ENCODE results near the gene TLE1. TPM values are rescaled to one million over a fixed set of nuclear protein-coding genes. Genes with fewer than 3 reads are reported as not detected.

TLE1 gene
- total and polyA plus RNA-seq, 9 donors, result 25.8 to 58.1 (median 41.1) TPM

GRCh38 chr9:81601639-81602623, 87.4 kb downstream of the TLE1 start:
- no peaks in the 10 kb centered on the region for H3K9me3 ChIP-seq
- intact Hi-C loops (cut with DNase I), result no loop called here
- no peaks in the 10 kb centered on the region for H3K36me3 ChIP-seq
- no peak overlapping the region for H3K4me3 ChIP-seq
- TF ChIP-seq, protein P1, sequence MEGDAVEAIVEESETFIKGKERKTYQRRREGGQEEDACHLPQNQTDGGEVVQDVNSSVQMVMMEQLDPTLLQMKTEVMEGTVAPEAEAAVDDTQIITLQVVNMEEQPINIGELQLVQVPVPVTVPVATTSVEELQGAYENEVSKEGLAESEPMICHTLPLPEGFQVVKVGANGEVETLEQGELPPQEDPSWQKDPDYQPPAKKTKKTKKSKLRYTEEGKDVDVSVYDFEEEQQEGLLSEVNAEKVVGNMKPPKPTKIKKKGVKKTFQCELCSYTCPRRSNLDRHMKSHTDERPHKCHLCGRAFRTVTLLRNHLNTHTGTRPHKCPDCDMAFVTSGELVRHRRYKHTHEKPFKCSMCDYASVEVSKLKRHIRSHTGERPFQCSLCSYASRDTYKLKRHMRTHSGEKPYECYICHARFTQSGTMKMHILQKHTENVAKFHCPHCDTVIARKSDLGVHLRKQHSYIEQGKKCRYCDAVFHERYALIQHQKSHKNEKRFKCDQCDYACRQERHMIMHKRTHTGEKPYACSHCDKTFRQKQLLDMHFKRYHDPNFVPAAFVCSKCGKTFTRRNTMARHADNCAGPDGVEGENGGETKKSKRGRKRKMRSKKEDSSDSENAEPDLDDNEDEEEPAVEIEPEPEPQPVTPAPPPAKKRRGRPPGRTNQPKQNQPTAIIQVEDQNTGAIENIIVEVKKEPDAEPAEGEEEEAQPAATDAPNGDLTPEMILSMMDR (IDR thresholded peaks at IDR 0.05), result no peak
- TF ChIP-seq EP300 (IDR thresholded peaks at IDR 0.05) (no peak), POLR2A (IDR thresholded peaks at IDR 0.05) (no peak)
- DNase-seq, result no peak
- H3K27me3 ChIP-seq, result no peaks in the 10 kb centered on the region
- H3K4me1 ChIP-seq (ENCODE audit: insufficient read depth), result peaks cover 1% of the 10 kb centered on the region
- WGBS, 3 donors, result 74 to 86% (median 83%) methylated on average over 15 of the region's 15 CpGs
- H3K27ac ChIP-seq, result no peak overlapping the region

DNA sequence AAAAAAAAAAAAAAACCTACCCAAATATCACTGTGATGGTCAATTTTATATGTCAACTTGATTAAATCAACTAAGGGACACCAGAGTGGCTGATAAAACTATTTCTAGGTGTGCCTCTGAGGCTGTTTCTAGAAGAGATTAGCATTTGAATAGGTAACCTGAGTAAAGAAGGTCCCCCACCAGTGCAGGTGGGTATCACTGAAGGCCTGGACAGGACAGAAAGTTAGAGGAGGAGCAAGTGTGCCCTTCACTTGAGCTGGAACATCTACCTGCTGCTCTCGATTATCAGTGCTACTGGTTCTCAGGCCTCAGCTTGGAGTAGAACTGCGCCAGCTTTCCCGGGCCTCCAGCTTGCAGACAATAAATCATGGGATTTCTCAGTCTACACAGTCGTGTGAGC, 88.7 kb downstream of the TLE1 start:
- Histone ChIP-seq H3K27ac (no peak overlapping the region), H3K36me3 (no peaks in the 10 kb centered on the region), H3K4me1 (ENCODE audit: insufficient read depth) (peaks cover 1% of the 10 kb centered on the region), H3K9me3 (no peaks in the 10 kb centered on the region), H3K4me3 (no peak overlapping the region), H3K27me3 (no peaks in the 10 kb centered on the region)
- intact Hi-C loops (cut with DNase I), result no loop called here
- TF ChIP-seq POLR2A (IDR thresholded peaks at IDR 0.05), result no peak
- TF ChIP-seq, protein P1 (IDR thresholded peaks at IDR 0.05), result no peak
- no peak for TF ChIP-seq EP300 (IDR thresholded peaks at IDR 0.05)
- DNase-seq, result no peak
- 77 to 84% (median 81%) methylated on average over 4 of the region's 4 CpGs for WGBS, 3 donors

DNA sequence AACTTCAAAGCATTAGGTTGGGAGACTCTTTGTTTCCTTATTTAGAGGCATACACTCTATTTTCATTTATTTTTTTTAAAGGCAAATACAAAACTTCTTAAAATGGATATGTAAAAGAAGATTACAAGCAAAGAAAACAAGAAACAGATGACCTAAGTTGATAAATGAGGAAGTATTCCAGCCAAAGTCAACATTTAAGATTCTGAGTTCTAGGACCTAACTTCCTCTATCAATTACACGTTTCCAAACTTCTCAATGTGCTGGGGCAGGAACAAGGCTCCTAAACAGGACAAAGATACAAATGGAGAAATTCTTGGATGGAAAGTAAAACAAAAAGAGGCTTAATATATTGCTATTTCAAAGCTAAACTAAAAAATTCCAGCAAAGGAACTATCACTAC, 89.5 kb downstream of the TLE1 start:
- intact Hi-C loops (cut with DNase I), result no loop called here
- no peak for DNase-seq
- Histone ChIP-seq H3K36me3 (no peaks in the 10 kb centered on the region), H3K4me1 (ENCODE audit: insufficient read depth) (peaks cover 1% of the 10 kb centered on the region), H3K9me3 (no peaks in the 10 kb centered on the region), H3K27me3 (no peaks in the 10 kb centered on the region), H3K27ac (no peak overlapping the region), H3K4me3 (no peak overlapping the region)
- no peak for TF ChIP-seq POLR2A (IDR thresholded peaks at IDR 0.05)
- TF ChIP-seq, protein P1 (IDR thresholded peaks at IDR 0.05), result no peak
- no peak for TF ChIP-seq EP300 (IDR thresholded peaks at IDR 0.05)
- WGBS, 3 donors, result 63 to 72% (median 67%) methylated on average over 1 of the region's 1 CpG

- H3K4me1 ChIP-seq (ENCODE audit: insufficient read depth), result peaks cover 1% of the 10 kb centered on the region
- H3K27me3 ChIP-seq, result no peaks in the 10 kb centered on the region
- H3K9me3 ChIP-seq, result no peaks in the 10 kb centered on the region
- H3K36me3 ChIP-seq, result no peaks in the 10 kb centered on the region
- DNase-seq, result no peak
- TF ChIP-seq POLR2A (IDR thresholded peaks at IDR 0.05) (no peak), EP300 (IDR thresholded peaks at IDR 0.05) (no peak)
- TF ChIP-seq, protein P1 (IDR thresholded peaks at IDR 0.05), result no peak
- intact Hi-C loops (cut with DNase I), result no loop called here
- no peak overlapping the region for H3K4me3 ChIP-seq
- 96 to 100% (median 100%) methylated on average over 1 of the region's 1 CpG for WGBS, 3 donors
- no peak overlapping the region for H3K27ac ChIP-seq
Measured at GRCh38 chr9:81598811-81599210, 90.5 kb downstream of the TLE1 start.
